K562 (cell line): ENCODE measurements around the gene FANK1. TPM values are rescaled to one million over a fixed set of nuclear protein-coding genes. Genes with fewer than 3 reads are reported as not detected.

Source experiments
- BMI1 ChIP-seq: fragments of 150-350 bp; IDR thresholded peaks from 2 replicates; pipeline ENCODE4 v1.6.1; 2014; ENCODE audit warnings: low read length
- CXXC5 ChIP-seq: fragments of 250-450 bp; sonication (Bioruptor Pico); IDR thresholded peaks from 2 replicates; pipeline ENCODE4 v1.8.0; 2022; ENCODE audit warnings: inconsistent platforms, mild to moderate bottlenecking, moderate library complexity
- HNRNPL ChIP-seq: fragments of 200-400 bp; formaldehyde crosslinking; IDR thresholded peaks from 2 replicates; pipeline ENCODE4 v1.6.1; 2017; ENCODE audit warnings: low read depth, mild to moderate bottlenecking, low read length
- NCOA6 ChIP-seq: fragments of 450-650 bp; IDR thresholded peaks from 2 replicates; pipeline ENCODE4 v1.6.1; 2017; ENCODE audit warnings: mild to moderate bottlenecking
- NFIC ChIP-seq: fragments of 450-650 bp; IDR thresholded peaks from 2 replicates; pipeline ENCODE4 v1.6.1; 2017; ENCODE audit warnings: mild to moderate bottlenecking, inconsistent platforms
- RBM22 ChIP-seq: fragments of 200-400 bp; formaldehyde crosslinking; IDR thresholded peaks from 2 replicates; pipeline ENCODE4 v1.6.1; 2018; ENCODE audit warnings: low read length, low read depth; ENCODE audit not compliant: poor library complexity, severe bottlenecking
- SIN3A ChIP-seq, 2 experiments: fragments of 150-350 bp in 1 of 2; IDR thresholded peaks; 2 replicates each; pipeline ENCODE4 v1.6.1; 2011 to 2016; ENCODE audit warnings: borderline replicate concordance in 2 of 2, low read depth in 2 of 2, low read length in 2 of 2, mild to moderate bottlenecking in 2 of 2, moderate library complexity in 2 of 2; ENCODE audit not compliant: control insufficient read depth in 1 of 2
- ZFX ChIP-seq: sonication (generic); formaldehyde crosslinking; IDR thresholded peaks from 2 replicates; pipeline ENCODE4 v1.8.0; 2022; ENCODE audit warnings: mild to moderate bottlenecking, missing genetic modification reagents, moderate library complexity
- polyA plus RNA-seq, 8 experiments: library from polyadenylated mRNA; depleted of rRNA in 4 of 8; stranded (reverse) in 5 of 8; unstranded in 3 of 8; fragments of >200 nt; fragmentation: Nextera tagmentation in 2 of 8; fragmentation: Illumina TruSeq in 1 of 8; extraction: Ambion mirVana in 2 of 8; extraction: Trizol in 1 of 8; gene quantifications; 2 replicates each; pipeline versions ENCODE4 v1.2.1 to v1.2.3, GENCODE V29; 2011 to 2014; ENCODE audit warnings: inconsistent platforms in 1 of 8, missing spikeins in 1 of 8
- total RNA-seq, 7 experiments: library from RNA; depleted of rRNA in 6 of 7; stranded (reverse); fragments of >200 nt in 6 of 7; fragmentation: Illumina TruSeq in 2 of 7; extraction: Trizol in 2 of 7; gene quantifications; 2 replicates each; pipeline versions ENCODE4 v1.2.1 to v1.2.3, GENCODE V29; 2011 to 2021; ENCODE audit warnings: low replicate concordance in 1 of 7
- TF ChIP-seq, protein P1 (sequence below): sonication (generic); formaldehyde crosslinking; IDR thresholded peaks from 2 replicates; pipeline ENCODE4 v1.8.0; 2022; ENCODE audit warnings: mild to moderate bottlenecking, missing genetic modification reagents
- TF ChIP-seq, protein P2 (sequence below): fragments of 200-800 bp; sonication (Bioruptor generic); IDR thresholded peaks from 2 replicates; pipeline ENCODE4 v1.6.1; 2017; ENCODE audit warnings: missing genetic modification characterization, missing compliant biosample characterization
- TF ChIP-seq, protein P3 (sequence below): fragments of 450-650 bp; IDR thresholded peaks from 2 replicates; pipeline ENCODE4 v1.6.1; 2016; ENCODE audit warnings: borderline replicate concordance
- TF ChIP-seq, protein P4 (sequence below): sonication (generic); formaldehyde crosslinking; IDR thresholded peaks from 2 replicates; pipeline ENCODE4 v1.8.0; 2022; ENCODE audit warnings: missing genetic modification reagents, mild to moderate bottlenecking, moderate library complexity, borderline replicate concordance

FANK1 gene
- total and polyA plus RNA-seq, 9 of the 15 experiments (the other 6 are each of a cell fraction or from before 2014, with no cell fraction given), result 0.11 to 2.3 (median 0.51) TPM; not detected in 1

DNA sequence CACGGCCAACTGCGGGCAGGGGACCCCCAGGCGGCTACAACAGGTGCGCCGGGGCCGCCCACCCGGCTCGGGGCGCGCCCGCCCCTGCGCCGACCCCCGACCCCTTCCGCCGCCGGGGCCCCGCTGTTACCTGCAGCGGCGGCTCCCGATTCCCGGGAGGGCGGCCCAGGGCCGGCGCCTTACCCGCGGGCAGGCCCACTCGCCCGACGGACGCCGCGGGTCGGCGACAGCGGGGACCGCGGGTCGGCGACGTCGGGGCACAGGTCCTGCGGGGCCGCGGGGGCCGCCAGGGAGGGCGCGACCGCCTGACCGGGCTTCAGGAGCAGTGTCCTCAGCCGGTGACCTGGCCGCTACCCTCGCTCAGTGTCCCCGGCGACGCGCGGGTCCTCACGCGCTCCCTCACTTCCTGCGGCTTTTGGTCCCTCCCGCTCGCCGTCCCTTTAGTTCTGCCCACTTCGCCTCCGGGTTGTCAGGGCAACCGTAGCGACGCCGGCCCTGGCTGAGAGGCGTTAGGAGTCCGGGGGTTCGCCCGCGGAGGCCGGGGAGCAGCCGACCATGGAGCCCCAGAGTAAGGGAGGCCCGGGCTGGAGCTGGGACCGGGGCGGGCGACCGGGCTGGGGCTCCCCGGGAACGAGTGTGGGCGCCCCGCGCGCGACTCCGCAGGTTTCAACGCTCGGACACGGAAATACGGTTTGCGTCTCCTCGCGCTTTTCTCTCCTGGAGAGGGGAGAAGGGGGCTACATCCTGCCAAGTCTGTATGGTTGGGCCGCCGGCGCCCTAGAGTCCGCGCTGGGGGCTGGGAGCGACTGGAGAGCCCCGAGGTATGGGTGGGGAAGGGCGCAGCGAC, at the start of gene FANK1 (continued):
- TF ChIP-seq, protein P1, sequence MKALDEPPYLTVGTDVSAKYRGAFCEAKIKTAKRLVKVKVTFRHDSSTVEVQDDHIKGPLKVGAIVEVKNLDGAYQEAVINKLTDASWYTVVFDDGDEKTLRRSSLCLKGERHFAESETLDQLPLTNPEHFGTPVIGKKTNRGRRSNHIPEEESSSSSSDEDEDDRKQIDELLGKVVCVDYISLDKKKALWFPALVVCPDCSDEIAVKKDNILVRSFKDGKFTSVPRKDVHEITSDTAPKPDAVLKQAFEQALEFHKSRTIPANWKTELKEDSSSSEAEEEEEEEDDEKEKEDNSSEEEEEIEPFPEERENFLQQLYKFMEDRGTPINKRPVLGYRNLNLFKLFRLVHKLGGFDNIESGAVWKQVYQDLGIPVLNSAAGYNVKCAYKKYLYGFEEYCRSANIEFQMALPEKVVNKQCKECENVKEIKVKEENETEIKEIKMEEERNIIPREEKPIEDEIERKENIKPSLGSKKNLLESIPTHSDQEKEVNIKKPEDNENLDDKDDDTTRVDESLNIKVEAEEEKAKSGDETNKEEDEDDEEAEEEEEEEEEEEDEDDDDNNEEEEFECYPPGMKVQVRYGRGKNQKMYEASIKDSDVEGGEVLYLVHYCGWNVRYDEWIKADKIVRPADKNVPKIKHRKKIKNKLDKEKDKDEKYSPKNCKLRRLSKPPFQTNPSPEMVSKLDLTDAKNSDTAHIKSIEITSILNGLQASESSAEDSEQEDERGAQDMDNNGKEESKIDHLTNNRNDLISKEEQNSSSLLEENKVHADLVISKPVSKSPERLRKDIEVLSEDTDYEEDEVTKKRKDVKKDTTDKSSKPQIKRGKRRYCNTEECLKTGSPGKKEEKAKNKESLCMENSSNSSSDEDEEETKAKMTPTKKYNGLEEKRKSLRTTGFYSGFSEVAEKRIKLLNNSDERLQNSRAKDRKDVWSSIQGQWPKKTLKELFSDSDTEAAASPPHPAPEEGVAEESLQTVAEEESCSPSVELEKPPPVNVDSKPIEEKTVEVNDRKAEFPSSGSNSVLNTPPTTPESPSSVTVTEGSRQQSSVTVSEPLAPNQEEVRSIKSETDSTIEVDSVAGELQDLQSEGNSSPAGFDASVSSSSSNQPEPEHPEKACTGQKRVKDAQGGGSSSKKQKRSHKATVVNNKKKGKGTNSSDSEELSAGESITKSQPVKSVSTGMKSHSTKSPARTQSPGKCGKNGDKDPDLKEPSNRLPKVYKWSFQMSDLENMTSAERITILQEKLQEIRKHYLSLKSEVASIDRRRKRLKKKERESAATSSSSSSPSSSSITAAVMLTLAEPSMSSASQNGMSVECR (CRISPR knock-in tag), result peak; percentile 86
- TF ChIP-seq NFIC (0 out of 2 replicates have a peak, but pooled peaks have one; percentile 7), NCOA6 (peak; percentile 52), ZFX (peak; percentile 59), BMI1 (0 out of 2 replicates have a peak, but pooled peaks have one; percentile 61), CXXC5 (peak; percentile 56), SIN3A (IDR thresholded peaks at IDR 0.05; ENCODE audit: borderline replicate concordance in 2 of 2, control insufficient read depth in 1 of 2, low read depth in 2 of 2, low read length in 2 of 2) (peak; percentile 87 to 91; a peak in 3 of 4 replicates), HNRNPL (0 out of 2 replicates have a peak, but pooled peaks have one; percentile 9), RBM22 (peak; percentile 93)
- TF ChIP-seq, protein P2, sequence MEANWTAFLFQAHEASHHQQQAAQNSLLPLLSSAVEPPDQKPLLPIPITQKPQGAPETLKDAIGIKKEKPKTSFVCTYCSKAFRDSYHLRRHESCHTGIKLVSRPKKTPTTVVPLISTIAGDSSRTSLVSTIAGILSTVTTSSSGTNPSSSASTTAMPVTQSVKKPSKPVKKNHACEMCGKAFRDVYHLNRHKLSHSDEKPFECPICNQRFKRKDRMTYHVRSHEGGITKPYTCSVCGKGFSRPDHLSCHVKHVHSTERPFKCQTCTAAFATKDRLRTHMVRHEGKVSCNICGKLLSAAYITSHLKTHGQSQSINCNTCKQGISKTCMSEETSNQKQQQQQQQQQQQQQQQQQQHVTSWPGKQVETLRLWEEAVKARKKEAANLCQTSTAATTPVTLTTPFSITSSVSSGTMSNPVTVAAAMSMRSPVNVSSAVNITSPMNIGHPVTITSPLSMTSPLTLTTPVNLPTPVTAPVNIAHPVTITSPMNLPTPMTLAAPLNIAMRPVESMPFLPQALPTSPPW (CRISPR knock-in tag), result 0 out of 2 replicates have a peak, but pooled peaks have one; percentile 26
- TF ChIP-seq, protein P3, sequence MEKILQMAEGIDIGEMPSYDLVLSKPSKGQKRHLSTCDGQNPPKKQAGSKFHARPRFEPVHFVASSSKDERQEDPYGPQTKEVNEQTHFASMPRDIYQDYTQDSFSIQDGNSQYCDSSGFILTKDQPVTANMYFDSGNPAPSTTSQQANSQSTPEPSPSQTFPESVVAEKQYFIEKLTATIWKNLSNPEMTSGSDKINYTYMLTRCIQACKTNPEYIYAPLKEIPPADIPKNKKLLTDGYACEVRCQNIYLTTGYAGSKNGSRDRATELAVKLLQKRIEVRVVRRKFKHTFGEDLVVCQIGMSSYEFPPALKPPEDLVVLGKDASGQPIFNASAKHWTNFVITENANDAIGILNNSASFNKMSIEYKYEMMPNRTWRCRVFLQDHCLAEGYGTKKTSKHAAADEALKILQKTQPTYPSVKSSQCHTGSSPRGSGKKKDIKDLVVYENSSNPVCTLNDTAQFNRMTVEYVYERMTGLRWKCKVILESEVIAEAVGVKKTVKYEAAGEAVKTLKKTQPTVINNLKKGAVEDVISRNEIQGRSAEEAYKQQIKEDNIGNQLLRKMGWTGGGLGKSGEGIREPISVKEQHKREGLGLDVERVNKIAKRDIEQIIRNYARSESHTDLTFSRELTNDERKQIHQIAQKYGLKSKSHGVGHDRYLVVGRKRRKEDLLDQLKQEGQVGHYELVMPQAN, result peak; percentile 87
- TF ChIP-seq, protein P4, sequence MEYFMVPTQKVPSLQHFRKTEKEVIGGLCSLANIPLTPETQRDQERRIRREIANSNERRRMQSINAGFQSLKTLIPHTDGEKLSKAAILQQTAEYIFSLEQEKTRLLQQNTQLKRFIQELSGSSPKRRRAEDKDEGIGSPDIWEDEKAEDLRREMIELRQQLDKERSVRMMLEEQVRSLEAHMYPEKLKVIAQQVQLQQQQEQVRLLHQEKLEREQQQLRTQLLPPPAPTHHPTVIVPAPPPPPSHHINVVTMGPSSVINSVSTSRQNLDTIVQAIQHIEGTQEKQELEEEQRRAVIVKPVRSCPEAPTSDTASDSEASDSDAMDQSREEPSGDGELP (CRISPR knock-in tag), result peak; percentile 15; the same call in 1 of the 2 replicates
